ENCODE results near the gene PPP1R9A. TPM values are rescaled to one million over a fixed set of nuclear protein-coding genes. Genes with fewer than 3 reads are reported as not detected.

Gene PPP1R9A
- total and polyA plus RNA-seq, 12 donors: 1.4 to 41.9 (median 29.1) TPM

DNA sequence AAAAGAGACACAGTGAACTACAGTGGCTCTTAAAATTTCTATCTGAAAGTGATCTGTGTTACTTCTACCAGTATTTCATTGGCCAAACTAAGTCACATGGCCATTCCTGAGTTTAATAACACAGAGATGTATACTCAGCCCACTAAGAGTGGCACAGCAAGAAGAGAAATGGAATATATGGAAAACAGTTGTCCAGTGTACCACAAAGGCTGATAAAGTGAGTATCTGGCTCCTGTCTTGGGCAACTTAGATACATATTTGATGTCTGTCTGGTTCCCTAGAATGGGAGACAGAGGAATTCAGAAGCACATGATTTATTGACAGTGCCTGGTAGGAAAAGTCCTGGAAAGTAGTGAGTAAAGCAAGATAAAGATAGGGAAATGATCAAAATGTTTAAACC, 427.1 kb downstream of the PPP1R9A start:
- DNase-seq (no peak), ATAC-seq (no peak)
- Histone ChIP-seq H3K9me3 (peaks cover 0 to 4% (median 0%) of the 10 kb centered on the region in 11 donors), H3K36me3 (no peaks in the 10 kb centered on the region), H3K27me3 (no peaks in the 10 kb centered on the region), H3K4me1 (peaks cover 0 to 9% (median 0%) of the 10 kb centered on the region in 9 donors), H3K27ac (no peak overlapping the region), H3K4me3 (no peak overlapping the region)
- TF ChIP-seq, protein P1, sequence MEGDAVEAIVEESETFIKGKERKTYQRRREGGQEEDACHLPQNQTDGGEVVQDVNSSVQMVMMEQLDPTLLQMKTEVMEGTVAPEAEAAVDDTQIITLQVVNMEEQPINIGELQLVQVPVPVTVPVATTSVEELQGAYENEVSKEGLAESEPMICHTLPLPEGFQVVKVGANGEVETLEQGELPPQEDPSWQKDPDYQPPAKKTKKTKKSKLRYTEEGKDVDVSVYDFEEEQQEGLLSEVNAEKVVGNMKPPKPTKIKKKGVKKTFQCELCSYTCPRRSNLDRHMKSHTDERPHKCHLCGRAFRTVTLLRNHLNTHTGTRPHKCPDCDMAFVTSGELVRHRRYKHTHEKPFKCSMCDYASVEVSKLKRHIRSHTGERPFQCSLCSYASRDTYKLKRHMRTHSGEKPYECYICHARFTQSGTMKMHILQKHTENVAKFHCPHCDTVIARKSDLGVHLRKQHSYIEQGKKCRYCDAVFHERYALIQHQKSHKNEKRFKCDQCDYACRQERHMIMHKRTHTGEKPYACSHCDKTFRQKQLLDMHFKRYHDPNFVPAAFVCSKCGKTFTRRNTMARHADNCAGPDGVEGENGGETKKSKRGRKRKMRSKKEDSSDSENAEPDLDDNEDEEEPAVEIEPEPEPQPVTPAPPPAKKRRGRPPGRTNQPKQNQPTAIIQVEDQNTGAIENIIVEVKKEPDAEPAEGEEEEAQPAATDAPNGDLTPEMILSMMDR (IDR thresholded peaks at IDR 0.05): no peak
- intact Hi-C loops (cut with DNase I): no loop called here

GRCh38 chr7:95335093-95335492, 427.7 kb downstream of the PPP1R9A start:
- intact Hi-C loops (cut with DNase I): no loop called here
- ATAC-seq (no peak), DNase-seq (no peak)
- no peak overlapping the region for H3K4me3 ChIP-seq
- H3K27ac ChIP-seq: no peak overlapping the region
- TF ChIP-seq, protein P1 (IDR thresholded peaks at IDR 0.05): no peak
- no peaks in the 10 kb centered on the region for H3K36me3 ChIP-seq
- peaks cover 0 to 4% (median 0%) of the 10 kb centered on the region in 11 donors for H3K9me3 ChIP-seq
- peaks cover 0 to 8% (median 0%) of the 10 kb centered on the region in 9 donors for H3K4me1 ChIP-seq
- no peaks in the 10 kb centered on the region for H3K27me3 ChIP-seq

- 72 to 77% methylated on average over 3 of the region's 3 CpGs for WGBS, 2 donors
- no peak for ATAC-seq
- Histone ChIP-seq H3K9me3 (peaks cover 0 to 4% (median 0%) of the 10 kb centered on the region in 11 donors), H3K4me1 (no peaks in the 10 kb centered on the region), H3K27ac (no peak overlapping the region), H3K36me3 (no peaks in the 10 kb centered on the region), H3K4me3 (no peak overlapping the region), H3K27me3 (no peaks in the 10 kb centered on the region)
- no peak for DNase-seq
- TF ChIP-seq, protein P1 (IDR thresholded peaks at IDR 0.05): no peak
- intact Hi-C loops (cut with DNase I): no loop called here
These were observed 431.4 kb downstream of the PPP1R9A start for GRCh38 chr7:95338832-95339231.

GRCh38 chr7:95340491-95340890, 433.1 kb downstream of the PPP1R9A start:
- TF ChIP-seq, protein P1 (IDR thresholded peaks at IDR 0.05): no peak
- no peak for ATAC-seq
- intact Hi-C loops (cut with DNase I): loop anchor here in 1 of 10 donors (10.0 kb wide), 1 partner anchor 124 kb away; no protein-coding TSS in a partner anchor

More at GRCh38 chr7:95340491-95340890, 433.1 kb downstream of the PPP1R9A start:
- Histone ChIP-seq H3K4me3 (no peak overlapping the region), H3K36me3 (no peaks in the 10 kb centered on the region), H3K4me1 (no peaks in the 10 kb centered on the region), H3K27me3 (no peaks in the 10 kb centered on the region), H3K27ac (no peak overlapping the region), H3K9me3 (no peaks in the 10 kb centered on the region)
- DNase-seq: no peak
- WGBS, 2 donors: 83 to 90% methylated on average over 2 of the region's 2 CpGs

Measured in heart right ventricle (tissue), 16 donors.